Measurements from ENCODE around the gene DDB1.

The DDB1 gene

GRCh38 chr11:61302550-61302949, 30.4 kb downstream of the DDB1 start:
- Histone ChIP-seq H3K27me3 (ENCODE audit: insufficient read depth, low read length) (no peaks in the 10 kb centered on the region), H3K4me3 (ENCODE audit: low read depth, low read length, poor library complexity, severe bottlenecking) (no peak overlapping the region), H3K36me3 (ENCODE audit: insufficient read depth, low read length) (peaks cover 100% of the 10 kb centered on the region), H3K9me3 (ENCODE audit: low read length) (no peaks in the 10 kb centered on the region), H3K4me1 (ENCODE audit: insufficient read depth, low read length, severe bottlenecking) (no peaks in the 10 kb centered on the region), H4K20me1 (ENCODE audit: insufficient read depth, low read length) (no peaks in the 10 kb centered on the region), H3K27ac (ENCODE audit: low read depth, low read length, poor library complexity, severe bottlenecking) (no peak overlapping the region), H3K79me2 (ENCODE audit: insufficient read depth, low read length) (no peaks in the 10 kb centered on the region), H2AFZ (ENCODE audit: low read length) (no peak overlapping the region), H3K4me2 (ENCODE audit: low read length) (no peak overlapping the region), H3K9ac (ENCODE audit: low read length) (no peak overlapping the region), H3K9me2 (ENCODE audit: low read depth, low read length) (no peaks in the 10 kb centered on the region), H3F3A (ENCODE audit: insufficient read depth, low read length) (no peaks in the 10 kb centered on the region)
- TF ChIP-seq CTCF (IDR thresholded peaks at IDR 0.05; ENCODE audit: low read length) (no peak), EZH2 (IDR thresholded peaks at IDR 0.05; ENCODE audit: borderline replicate concordance, low read length) (no peak)

GRCh38 chr11:61298663-61299244, 34.2 kb downstream of the DDB1 start:
- H3K9ac ChIP-seq (ENCODE audit: low read length): no peak overlapping the region
- no peak overlapping the region for H2AFZ ChIP-seq (ENCODE audit: low read length)
- no peak overlapping the region for H3K4me3 ChIP-seq (ENCODE audit: low read depth, low read length, poor library complexity, severe bottlenecking)
- no peaks in the 10 kb centered on the region for H4K20me1 ChIP-seq (ENCODE audit: insufficient read depth, low read length)
- H3K27ac ChIP-seq (ENCODE audit: low read depth, low read length, poor library complexity, severe bottlenecking): no peak overlapping the region
- no peaks in the 10 kb centered on the region for H3K9me2 ChIP-seq (ENCODE audit: low read depth, low read length)
- H3K9me3 ChIP-seq (ENCODE audit: low read length): no peaks in the 10 kb centered on the region
- peaks cover 12% of the 10 kb centered on the region for H3K4me1 ChIP-seq (ENCODE audit: insufficient read depth, low read length, severe bottlenecking)
- H3K79me2 ChIP-seq (ENCODE audit: insufficient read depth, low read length): no peaks in the 10 kb centered on the region
- no peaks in the 10 kb centered on the region for H3K27me3 ChIP-seq (ENCODE audit: insufficient read depth, low read length)
- no peak for TF ChIP-seq CTCF (IDR thresholded peaks at IDR 0.05; ENCODE audit: low read length)
- TF ChIP-seq EZH2 (IDR thresholded peaks at IDR 0.05; ENCODE audit: borderline replicate concordance, low read length): no peak
- no peaks in the 10 kb centered on the region for H3F3A ChIP-seq (ENCODE audit: insufficient read depth, low read length)
- no peak overlapping the region for H3K4me2 ChIP-seq (ENCODE audit: low read length)
- H3K36me3 ChIP-seq (ENCODE audit: insufficient read depth, low read length): peaks cover 66% of the 10 kb centered on the region

- Histone ChIP-seq H3K9me3 (ENCODE audit: low read length) (no peaks in the 10 kb centered on the region), H3K4me2 (ENCODE audit: low read length) (no peak overlapping the region), H3K36me3 (ENCODE audit: insufficient read depth, low read length) (peaks cover 56% of the 10 kb centered on the region), H3K27me3 (ENCODE audit: insufficient read depth, low read length) (no peaks in the 10 kb centered on the region), H3K79me2 (ENCODE audit: insufficient read depth, low read length) (no peaks in the 10 kb centered on the region), H3K4me3 (ENCODE audit: low read depth, low read length, poor library complexity, severe bottlenecking) (no peak overlapping the region), H3K9me2 (ENCODE audit: low read depth, low read length) (no peaks in the 10 kb centered on the region), H3F3A (ENCODE audit: insufficient read depth, low read length) (no peaks in the 10 kb centered on the region), H3K4me1 (ENCODE audit: insufficient read depth, low read length, severe bottlenecking) (peaks cover 16% of the 10 kb centered on the region), H2AFZ (ENCODE audit: low read length) (no peak overlapping the region), H4K20me1 (ENCODE audit: insufficient read depth, low read length) (no peaks in the 10 kb centered on the region), H3K27ac (ENCODE audit: low read depth, low read length, poor library complexity, severe bottlenecking) (no peak overlapping the region), H3K9ac (ENCODE audit: low read length) (no peak overlapping the region)
- TF ChIP-seq CTCF (IDR thresholded peaks at IDR 0.05; ENCODE audit: low read length) (no peak), EZH2 (IDR thresholded peaks at IDR 0.05; ENCODE audit: borderline replicate concordance, low read length) (no peak)
These were observed 35.2 kb downstream of the DDB1 start for GRCh38 chr11:61297746-61298145.

Measured in OCI-LY1 (cell line).